Cardiac fibroblast (primary cell): Measurements from ENCODE around the gene GPR63.

Source experiments
- DNase-seq, 2 donors: peaks; one replicate each; pipeline versions ENCODE4 v3.0.0 to v3.0.0-alpha.2; 2010; ENCODE audit warnings: low read depth in 2 of 2
- H3K4me3 ChIP-seq, 2 donors: replicated peaks in 1 of 2; 1 replicate in 1 of 2; 2 replicates in 1 of 2; pipeline ENCODE4 v1.5.1; 2011; ENCODE audit warnings: low read depth in 2 of 2, low read length in 2 of 2, mild to moderate bottlenecking in 2 of 2, moderate library complexity in 1 of 2
- TF ChIP-seq, protein P1 (sequence below): IDR thresholded peaks from one replicate; pipeline ENCODE4 v1.5.1; 2011; ENCODE audit warnings: low read depth, mild to moderate bottlenecking, low read length, inconsistent platforms

Gene GPR63

DNA sequence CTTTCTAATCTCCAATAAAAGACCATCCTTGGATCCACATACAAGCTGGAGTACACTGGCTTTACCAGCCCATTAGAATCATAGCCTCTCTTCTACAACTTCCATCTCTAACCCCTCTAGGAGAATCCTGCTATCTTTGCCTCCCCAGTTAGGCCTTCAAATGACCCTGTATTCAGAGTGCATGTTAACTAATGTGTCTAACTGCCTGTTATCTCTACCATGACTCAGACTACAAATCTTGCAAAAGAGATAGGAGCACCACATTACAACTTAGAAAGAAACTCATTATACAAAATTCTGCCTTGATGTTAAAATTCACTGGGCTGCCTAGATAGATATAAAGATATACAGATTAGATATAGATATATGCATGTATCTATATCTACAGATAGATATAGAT is 28.2 kb downstream of the GPR63 start:
- H3K4me3 ChIP-seq, result no peak overlapping the region

GRCh38 chr6:96803106-96803481 is 34.2 kb downstream of the GPR63 start:
- no peak for DNase-seq
- TF ChIP-seq, protein P1, sequence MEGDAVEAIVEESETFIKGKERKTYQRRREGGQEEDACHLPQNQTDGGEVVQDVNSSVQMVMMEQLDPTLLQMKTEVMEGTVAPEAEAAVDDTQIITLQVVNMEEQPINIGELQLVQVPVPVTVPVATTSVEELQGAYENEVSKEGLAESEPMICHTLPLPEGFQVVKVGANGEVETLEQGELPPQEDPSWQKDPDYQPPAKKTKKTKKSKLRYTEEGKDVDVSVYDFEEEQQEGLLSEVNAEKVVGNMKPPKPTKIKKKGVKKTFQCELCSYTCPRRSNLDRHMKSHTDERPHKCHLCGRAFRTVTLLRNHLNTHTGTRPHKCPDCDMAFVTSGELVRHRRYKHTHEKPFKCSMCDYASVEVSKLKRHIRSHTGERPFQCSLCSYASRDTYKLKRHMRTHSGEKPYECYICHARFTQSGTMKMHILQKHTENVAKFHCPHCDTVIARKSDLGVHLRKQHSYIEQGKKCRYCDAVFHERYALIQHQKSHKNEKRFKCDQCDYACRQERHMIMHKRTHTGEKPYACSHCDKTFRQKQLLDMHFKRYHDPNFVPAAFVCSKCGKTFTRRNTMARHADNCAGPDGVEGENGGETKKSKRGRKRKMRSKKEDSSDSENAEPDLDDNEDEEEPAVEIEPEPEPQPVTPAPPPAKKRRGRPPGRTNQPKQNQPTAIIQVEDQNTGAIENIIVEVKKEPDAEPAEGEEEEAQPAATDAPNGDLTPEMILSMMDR, result no peak
- H3K4me3 ChIP-seq, result no peak overlapping the region

More for the DNA sequence above, 28.2 kb downstream of the GPR63 start:
- peak in 1 of 2 donors; percentile 31 for DNase-seq
- TF ChIP-seq, protein P1, result no peak

GRCh38 chr6:96795481-96795880 is 41.8 kb downstream of the GPR63 start:
- no peak for DNase-seq
- TF ChIP-seq, protein P1, result no peak
- H3K4me3 ChIP-seq, result no peak overlapping the region

DNA sequence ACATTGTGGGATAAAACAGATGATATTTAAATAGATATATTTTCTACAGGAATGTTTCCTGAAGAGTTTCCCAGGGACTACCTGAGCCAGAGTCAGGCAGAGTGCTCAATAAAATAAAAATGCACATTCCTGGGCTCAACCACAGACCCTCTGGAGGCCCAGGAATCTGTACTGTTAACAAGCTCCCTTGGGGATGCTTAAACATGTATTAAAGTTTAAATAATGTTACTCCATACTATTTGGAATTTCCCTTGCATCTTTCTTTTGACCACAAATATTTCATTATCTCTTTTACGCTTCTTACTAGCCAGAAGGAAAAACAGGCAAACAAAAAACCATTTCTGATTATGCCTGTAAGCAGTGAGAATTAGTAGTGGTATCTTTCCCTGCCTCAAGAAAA is 42.3 kb downstream of the GPR63 start:
- peak; percentile 70 to 76 for DNase-seq
- TF ChIP-seq, protein P1, result no peak

DNA sequence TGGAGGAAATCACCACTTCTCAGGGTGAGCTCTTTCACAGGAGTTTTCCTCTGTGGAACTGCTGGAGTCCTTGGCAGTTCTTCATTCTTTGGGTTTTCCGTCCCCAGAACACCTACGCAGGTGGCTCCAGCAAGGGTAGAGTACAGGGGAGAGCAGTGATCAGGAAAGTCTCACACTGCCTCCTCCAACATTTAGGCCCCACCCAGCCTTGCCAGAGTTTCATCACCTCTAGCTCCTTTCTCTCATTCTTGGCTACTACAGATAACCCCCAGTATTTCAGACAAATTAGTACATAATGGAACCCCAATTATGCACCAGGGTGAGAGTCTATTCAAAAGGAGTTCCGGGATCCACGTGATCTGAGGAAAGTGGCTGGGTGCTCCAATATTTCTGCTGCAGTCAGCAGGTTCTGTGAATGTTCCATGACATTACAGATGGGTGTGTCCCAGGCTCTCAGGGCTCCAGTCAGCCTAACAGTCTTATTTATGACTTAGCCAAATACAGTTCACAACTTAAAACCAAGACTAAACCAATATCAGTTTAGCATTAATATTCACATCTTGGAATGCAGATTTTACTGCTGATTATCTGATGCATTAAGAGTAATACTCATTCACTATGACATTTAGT is 44.6 kb downstream of the GPR63 start:
- TF ChIP-seq, protein P1, result no peak
- DNase-seq, result no peak

More for the DNA sequence above, 42.3 kb downstream of the GPR63 start:
- H3K4me3 ChIP-seq, result no peak overlapping the region

GRCh38 chr6:96789871-96790270 is 47.4 kb downstream of the GPR63 start:
- TF ChIP-seq, protein P1, result no peak
- no peak overlapping the region for H3K4me3 ChIP-seq
- no peak for DNase-seq

More for the DNA sequence above, 44.6 kb downstream of the GPR63 start:
- H3K4me3 ChIP-seq, result no peak overlapping the region
